ENCODE data around the gene RPS6KA2. TPM values are rescaled to one million over a fixed set of nuclear protein-coding genes. Genes with fewer than 3 reads are reported as not detected.

The RPS6KA2 gene
- total RNA-seq, 1 donor from 2014 or later, result 10.4 TPM

- peaks cover 43 to 69% (median 54%) of the 10 kb centered on the region in 3 donors for H3K4me1 ChIP-seq (ENCODE audit: control insufficient read depth in 3 of 3, insufficient read depth in 3 of 3, low read length in 3 of 3)
- H3K4me3 ChIP-seq (ENCODE audit: low read length in 3 of 3), result no peak overlapping the region
- H3K27me3 ChIP-seq (ENCODE audit: control insufficient read depth in 3 of 3, insufficient read depth in 3 of 3, low read length in 3 of 3), result no peaks in the 10 kb centered on the region
- H3K9ac ChIP-seq (ENCODE audit: low read depth in 1 of 3, low read length in 3 of 3), result no peak overlapping the region
- peaks cover 0 to 14% (median 6%) of the 10 kb centered on the region in 3 donors for H3K36me3 ChIP-seq (ENCODE audit: control insufficient read depth in 3 of 3, insufficient read depth in 3 of 3, low read length in 3 of 3)
- no peak overlapping the region for H3K27ac ChIP-seq (ENCODE audit: low read depth, low read length)
- peaks cover 0 to 2% (median 0%) of the 10 kb centered on the region in 3 donors for H3K9me3 ChIP-seq (ENCODE audit: control insufficient read depth in 3 of 3, low read length in 3 of 3)
These were observed 7.9 kb downstream of the RPS6KA2 start for GRCh38 chr6:166618866-166619761.

GRCh38 chr6:166618251-166618650 lies 8.8 kb downstream of the RPS6KA2 start:
- H3K9me3 ChIP-seq (ENCODE audit: control insufficient read depth in 3 of 3, low read length in 3 of 3), result peaks cover 0 to 2% (median 0%) of the 10 kb centered on the region in 3 donors
- H3K4me3 ChIP-seq (ENCODE audit: low read length in 3 of 3), result no peak overlapping the region
- no peaks in the 10 kb centered on the region for H3K27me3 ChIP-seq (ENCODE audit: control insufficient read depth in 3 of 3, insufficient read depth in 3 of 3, low read length in 3 of 3)
- peaks cover 0 to 14% (median 6%) of the 10 kb centered on the region in 3 donors for H3K36me3 ChIP-seq (ENCODE audit: control insufficient read depth in 3 of 3, insufficient read depth in 3 of 3, low read length in 3 of 3)
- H3K27ac ChIP-seq (ENCODE audit: low read depth, low read length), result no peak overlapping the region
- H3K4me1 ChIP-seq (ENCODE audit: control insufficient read depth in 3 of 3, insufficient read depth in 3 of 3, low read length in 3 of 3), result peaks cover 41 to 69% (median 56%) of the 10 kb centered on the region in 3 donors
- H3K9ac ChIP-seq (ENCODE audit: low read depth in 1 of 3, low read length in 3 of 3), result no peak overlapping the region

- Histone ChIP-seq H3K4me3 (ENCODE audit: low read length in 3 of 3) (no peak overlapping the region), H3K27me3 (ENCODE audit: control insufficient read depth in 3 of 3, insufficient read depth in 3 of 3, low read length in 3 of 3) (no peaks in the 10 kb centered on the region), H3K9me3 (ENCODE audit: control insufficient read depth in 3 of 3, low read length in 3 of 3) (peaks cover 0 to 2% (median 0%) of the 10 kb centered on the region in 3 donors), H3K36me3 (ENCODE audit: control insufficient read depth in 3 of 3, insufficient read depth in 3 of 3, low read length in 3 of 3) (peaks cover 0 to 14% (median 6%) of the 10 kb centered on the region in 3 donors), H3K4me1 (ENCODE audit: control insufficient read depth in 3 of 3, insufficient read depth in 3 of 3, low read length in 3 of 3) (peaks cover 50 to 71% (median 62%) of the 10 kb centered on the region in 3 donors), H3K9ac (ENCODE audit: low read depth in 1 of 3, low read length in 3 of 3) (no peak overlapping the region), H3K27ac (ENCODE audit: low read depth, low read length) (no peak overlapping the region)
These were observed 9.7 kb downstream of the RPS6KA2 start for GRCh38 chr6:166617359-166617758.

GRCh38 chr6:166616261-166617238 lies 10.5 kb downstream of the RPS6KA2 start:
- Histone ChIP-seq H3K4me1 (ENCODE audit: control insufficient read depth in 3 of 3, insufficient read depth in 3 of 3, low read length in 3 of 3) (peaks cover 57 to 80% (median 70%) of the 10 kb centered on the region in 3 donors), H3K27me3 (ENCODE audit: control insufficient read depth in 3 of 3, insufficient read depth in 3 of 3, low read length in 3 of 3) (no peaks in the 10 kb centered on the region), H3K36me3 (ENCODE audit: control insufficient read depth in 3 of 3, insufficient read depth in 3 of 3, low read length in 3 of 3) (peaks cover 0 to 14% (median 6%) of the 10 kb centered on the region in 3 donors), H3K9ac (ENCODE audit: low read depth in 1 of 3, low read length in 3 of 3) (no peak overlapping the region), H3K27ac (ENCODE audit: low read depth, low read length) (no peak overlapping the region), H3K9me3 (ENCODE audit: control insufficient read depth in 3 of 3, low read length in 3 of 3) (peaks cover 0 to 2% (median 0%) of the 10 kb centered on the region in 3 donors), H3K4me3 (ENCODE audit: low read length in 3 of 3) (no peak overlapping the region)

- Histone ChIP-seq H3K9me3 (ENCODE audit: control insufficient read depth in 3 of 3, low read length in 3 of 3) (peaks cover 0 to 2% (median 0%) of the 10 kb centered on the region in 3 donors), H3K36me3 (ENCODE audit: control insufficient read depth in 3 of 3, insufficient read depth in 3 of 3, low read length in 3 of 3) (peaks cover 0 to 11% (median 6%) of the 10 kb centered on the region in 3 donors), H3K27me3 (ENCODE audit: control insufficient read depth in 3 of 3, insufficient read depth in 3 of 3, low read length in 3 of 3) (no peaks in the 10 kb centered on the region), H3K4me1 (ENCODE audit: control insufficient read depth in 3 of 3, insufficient read depth in 3 of 3, low read length in 3 of 3) (peaks cover 47 to 70% (median 64%) of the 10 kb centered on the region in 3 donors), H3K9ac (ENCODE audit: low read depth in 1 of 3, low read length in 3 of 3) (peak overlapping the region in 1 of 3 donors; percentile 16), H3K27ac (ENCODE audit: low read depth, low read length) (peak overlapping the region; percentile 61), H3K4me3 (ENCODE audit: low read length in 3 of 3) (no peak overlapping the region)
These were observed 11.8 kb downstream of the RPS6KA2 start for GRCh38 chr6:166615059-166615770.

- Histone ChIP-seq H3K27me3 (ENCODE audit: control insufficient read depth in 3 of 3, insufficient read depth in 3 of 3, low read length in 3 of 3) (no peaks in the 10 kb centered on the region), H3K9ac (ENCODE audit: low read depth in 1 of 3, low read length in 3 of 3) (peak overlapping the region in 1 of 3 donors; percentile 16), H3K36me3 (ENCODE audit: control insufficient read depth in 3 of 3, insufficient read depth in 3 of 3, low read length in 3 of 3) (peaks cover 0 to 11% (median 6%) of the 10 kb centered on the region in 3 donors), H3K4me3 (ENCODE audit: low read length in 3 of 3) (peak overlapping the region in 1 of 3 donors; percentile 13), H3K4me1 (ENCODE audit: control insufficient read depth in 3 of 3, insufficient read depth in 3 of 3, low read length in 3 of 3) (peaks cover 41 to 67% (median 63%) of the 10 kb centered on the region in 3 donors), H3K27ac (ENCODE audit: low read depth, low read length) (peak overlapping the region; percentile 61), H3K9me3 (ENCODE audit: control insufficient read depth in 3 of 3, low read length in 3 of 3) (peaks cover 0 to 2% (median 0%) of the 10 kb centered on the region in 3 donors)
These were observed 12.5 kb downstream of the RPS6KA2 start for GRCh38 chr6:166614589-166614988.

- peaks cover 0 to 11% (median 6%) of the 10 kb centered on the region in 3 donors for H3K36me3 ChIP-seq (ENCODE audit: control insufficient read depth in 3 of 3, insufficient read depth in 3 of 3, low read length in 3 of 3)
- H3K9me3 ChIP-seq (ENCODE audit: control insufficient read depth in 3 of 3, low read length in 3 of 3), result peaks cover 0 to 2% (median 0%) of the 10 kb centered on the region in 3 donors
- H3K27me3 ChIP-seq (ENCODE audit: control insufficient read depth in 3 of 3, insufficient read depth in 3 of 3, low read length in 3 of 3), result no peaks in the 10 kb centered on the region
- peak overlapping the region in 1 of 3 donors; percentile 13 for H3K4me3 ChIP-seq (ENCODE audit: low read length in 3 of 3)
- H3K27ac ChIP-seq (ENCODE audit: low read depth, low read length), result peak overlapping the region; percentile 61
- H3K9ac ChIP-seq (ENCODE audit: low read depth in 1 of 3, low read length in 3 of 3), result peak overlapping the region in 1 of 3 donors; percentile 25
- peaks cover 37 to 63% (median 60%) of the 10 kb centered on the region in 3 donors for H3K4me1 ChIP-seq (ENCODE audit: control insufficient read depth in 3 of 3, insufficient read depth in 3 of 3, low read length in 3 of 3)
These were observed 12.9 kb downstream of the RPS6KA2 start for GRCh38 chr6:166614171-166614583.

- Histone ChIP-seq H3K27ac (ENCODE audit: low read depth, low read length) (peak overlapping the region; percentile 61), H3K36me3 (ENCODE audit: control insufficient read depth in 3 of 3, insufficient read depth in 3 of 3, low read length in 3 of 3) (peaks cover 0 to 3% (median 0%) of the 10 kb centered on the region in 3 donors), H3K4me3 (ENCODE audit: low read length in 3 of 3) (no peak overlapping the region), H3K9ac (ENCODE audit: low read depth in 1 of 3, low read length in 3 of 3) (peak overlapping the region in 1 of 3 donors; percentile 35), H3K9me3 (ENCODE audit: control insufficient read depth in 3 of 3, low read length in 3 of 3) (no peaks in the 10 kb centered on the region), H3K27me3 (ENCODE audit: control insufficient read depth in 3 of 3, insufficient read depth in 3 of 3, low read length in 3 of 3) (no peaks in the 10 kb centered on the region), H3K4me1 (ENCODE audit: control insufficient read depth in 3 of 3, insufficient read depth in 3 of 3, low read length in 3 of 3) (peaks cover 37 to 60% (median 53%) of the 10 kb centered on the region in 3 donors)
These were observed 14.0 kb downstream of the RPS6KA2 start for GRCh38 chr6:166613027-166613426.

GRCh38 chr6:166612471-166612881 lies 14.6 kb downstream of the RPS6KA2 start:
- H3K9me3 ChIP-seq (ENCODE audit: control insufficient read depth in 3 of 3, low read length in 3 of 3), result no peaks in the 10 kb centered on the region
- peaks cover 0 to 3% (median 0%) of the 10 kb centered on the region in 3 donors for H3K36me3 ChIP-seq (ENCODE audit: control insufficient read depth in 3 of 3, insufficient read depth in 3 of 3, low read length in 3 of 3)
- H3K27ac ChIP-seq (ENCODE audit: low read depth, low read length), result peak overlapping the region; percentile 61
- no peak overlapping the region for H3K4me3 ChIP-seq (ENCODE audit: low read length in 3 of 3)
- H3K27me3 ChIP-seq (ENCODE audit: control insufficient read depth in 3 of 3, insufficient read depth in 3 of 3, low read length in 3 of 3), result no peaks in the 10 kb centered on the region
- peak overlapping the region in 2 of 3 donors; percentile 40 to 54 for H3K9ac ChIP-seq (ENCODE audit: low read depth in 1 of 3, low read length in 3 of 3)
- peaks cover 37 to 60% (median 50%) of the 10 kb centered on the region in 3 donors for H3K4me1 ChIP-seq (ENCODE audit: control insufficient read depth in 3 of 3, insufficient read depth in 3 of 3, low read length in 3 of 3)

Data from skeletal muscle tissue (tissue), 4 donors.